G401 (cell line): ENCODE measurements around the gene GALNTL6. TPM values are rescaled to one million over a fixed set of nuclear protein-coding genes. Genes with fewer than 3 reads are reported as not detected.
A peak's percentile ranks its signal among the peaks of the same experiment; 100 is the strongest.

Source experiments
- DNase-seq: peaks from one replicate; pipeline ENCODE4 v3.0.0-alpha.2; 2015; ENCODE audit warnings: low spot score
- in situ Hi-C: cut with HindIII; loops from 2 replicates; pipeline ENCODE4 v1.10.0; 2016; ENCODE audit warnings: low sequenced_read_pairs, mixed read lengths
- total RNA-seq: library from RNA; depleted of rRNA; stranded (reverse); fragments of >200 nt; shearing (Covaris generic); gene quantifications from 2 replicates; pipeline ENCODE4 v1.2.3, GENCODE V29; 2014

Gene GALNTL6
- total RNA-seq, 1 experiment from 2014 or later: not detected

GRCh38 chr4:172155838-172156345 is 342.7 kb downstream of the GALNTL6 start:
- no peak for DNase-seq

GRCh38 chr4:172157946-172158345 is 344.7 kb downstream of the GALNTL6 start:
- in situ Hi-C loops: no loop called here

More at GRCh38 chr4:172155838-172156345, 342.7 kb downstream of the GALNTL6 start:
- in situ Hi-C loops: no loop called here

GRCh38 chr4:172163215-172163614 is 350.0 kb downstream of the GALNTL6 start:
- in situ Hi-C loops: no loop called here
- DNase-seq: no peak

More at GRCh38 chr4:172157946-172158345, 344.7 kb downstream of the GALNTL6 start:
- DNase-seq: peak; percentile 25

GRCh38 chr4:172168888-172169287 is 355.7 kb downstream of the GALNTL6 start:
- in situ Hi-C loops: no loop called here
- DNase-seq: no peak

- no peak for DNase-seq
- in situ Hi-C loops: no loop called here
Observed at GRCh38 chr4:172169871-172170270, 356.7 kb downstream of the GALNTL6 start.

GRCh38 chr4:172173206-172173605 is 360.0 kb downstream of the GALNTL6 start:
- DNase-seq: no peak
- in situ Hi-C loops: no loop called here

GRCh38 chr4:172177382-172177781 is 364.2 kb downstream of the GALNTL6 start:
- in situ Hi-C loops: no loop called here

GRCh38 chr4:172188248-172188988 is 375.2 kb downstream of the GALNTL6 start:
- in situ Hi-C loops: no loop called here
- no peak for DNase-seq

More at GRCh38 chr4:172177382-172177781, 364.2 kb downstream of the GALNTL6 start:
- no peak for DNase-seq

- in situ Hi-C loops: no loop called here
- no peak for DNase-seq
Observed at GRCh38 chr4:172202480-172203076, 389.4 kb downstream of the GALNTL6 start.

- in situ Hi-C loops: no loop called here
Observed at GRCh38 chr4:172207258-172207657, 394.1 kb downstream of the GALNTL6 start.

GRCh38 chr4:172207886-172208285 is 394.7 kb downstream of the GALNTL6 start:
- no peak for DNase-seq
- in situ Hi-C loops: no loop called here

More at GRCh38 chr4:172207258-172207657, 394.1 kb downstream of the GALNTL6 start:
- no peak for DNase-seq

GRCh38 chr4:172220679-172221078 is 407.5 kb downstream of the GALNTL6 start:
- no peak for DNase-seq
- in situ Hi-C loops: no loop called here

GRCh38 chr4:172225457-172225856 is 412.3 kb downstream of the GALNTL6 start:
- in situ Hi-C loops: no loop called here
- no peak for DNase-seq

- DNase-seq: no peak
- in situ Hi-C loops: no loop called here
Observed at GRCh38 chr4:172232966-172233365, 419.8 kb downstream of the GALNTL6 start.

- DNase-seq: no peak
- in situ Hi-C loops: no loop called here
Observed at GRCh38 chr4:172243551-172243950, 430.3 kb downstream of the GALNTL6 start.

GRCh38 chr4:172245516-172245915 is 432.3 kb downstream of the GALNTL6 start:
- in situ Hi-C loops: no loop called here

GRCh38 chr4:172253409-172253808 is 440.2 kb downstream of the GALNTL6 start:
- in situ Hi-C loops: no loop called here
- DNase-seq: no peak

More at GRCh38 chr4:172245516-172245915, 432.3 kb downstream of the GALNTL6 start:
- DNase-seq: no peak

- in situ Hi-C loops: no loop called here
- DNase-seq: no peak
Observed at GRCh38 chr4:172256820-172257219, 443.6 kb downstream of the GALNTL6 start.

- in situ Hi-C loops: no loop called here
- DNase-seq: no peak
Observed at GRCh38 chr4:172270397-172270796, 457.2 kb downstream of the GALNTL6 start.

GRCh38 chr4:172287117-172287516 is 473.9 kb downstream of the GALNTL6 start:
- in situ Hi-C loops: no loop called here

More at GRCh38 chr4:172287117-172287516, 473.9 kb downstream of the GALNTL6 start:
- no peak for DNase-seq
